ENCODE measurements around the gene S100A9. TPM values are rescaled to one million over a fixed set of nuclear protein-coding genes. Genes with fewer than 3 reads are reported as not detected.

S100A9 gene
- total and polyA plus RNA-seq, 2 of the 8 experiments (the other 6 are each of a cell fraction or from before 2014, with no cell fraction given): not detected

DNA sequence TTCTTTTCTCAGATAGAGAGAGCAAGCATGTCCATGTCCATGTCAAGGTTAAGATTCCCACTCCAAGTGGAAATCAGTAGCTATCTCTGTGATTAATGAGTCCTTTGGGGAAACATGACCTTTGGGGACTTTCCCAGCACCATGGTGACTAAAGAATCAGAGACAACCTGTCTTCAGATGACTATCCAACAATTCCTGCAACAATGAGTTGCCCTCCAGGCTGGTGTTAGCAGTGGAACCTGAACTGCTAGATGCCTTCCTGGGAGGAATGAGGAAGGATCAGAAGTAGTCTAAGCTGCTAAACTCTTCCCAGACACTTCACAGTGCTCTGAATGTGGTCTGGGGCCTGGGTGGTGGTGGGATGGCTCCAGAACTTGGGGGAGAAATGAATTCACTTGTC is 6.5 kb downstream of the S100A9 start:
- Histone ChIP-seq H2AK5ac (ENCODE audit: low read depth, low read length) (no peak overlapping the region), H2BK12ac (ENCODE audit: low read depth, low read length) (no peak overlapping the region), H3K27ac (ENCODE audit: low read depth, low read length) (no peak overlapping the region), H2BK120ac (replicated peaks; ENCODE audit: low read depth, low read length) (no peak overlapping the region), H4K5ac (ENCODE audit: insufficient read length, low read depth, low read length) (no peak overlapping the region), H3K9ac (replicated peaks in 1 of 4; ENCODE audit: extremely low read depth in 1 of 4, low read depth in 3 of 4, low read length in 3 of 4) (no peak overlapping the region), H4K91ac (replicated peaks; ENCODE audit: insufficient read length, low read length) (no peak overlapping the region), H3K4ac (replicated peaks; ENCODE audit: insufficient read length, low read depth, low read length) (no peak overlapping the region), H3K23ac (ENCODE audit: insufficient read length) (no peak overlapping the region), H3K9me3 (ENCODE audit: insufficient read depth in 2 of 2, low read depth in 1 of 2, low read length in 1 of 2) (no peaks in the 10 kb centered on the region), H3K18ac (ENCODE audit: extremely low read depth, low read length) (no peak overlapping the region), H3K4me2 (ENCODE audit: insufficient read depth in 1 of 2, low read depth in 2 of 2, low read length in 2 of 2) (no peak overlapping the region), H3K79me2 (ENCODE audit: control insufficient read depth in 1 of 2, insufficient read depth in 2 of 2, low read length in 2 of 2) (no peaks in the 10 kb centered on the region), H3K36me3 (ENCODE audit: control insufficient read depth in 2 of 4, insufficient read depth in 4 of 4, low read length in 3 of 4) (no peaks in the 10 kb centered on the region), H3K27me3 (replicated peaks in 1 of 4; ENCODE audit: control insufficient read depth in 3 of 4, extremely low read depth in 1 of 4, insufficient read depth in 3 of 4, low read length in 3 of 4) (no peaks in the 10 kb centered on the region), H2BK20ac (ENCODE audit: low read length) (no peak overlapping the region), H3K56ac (replicated peaks; ENCODE audit: insufficient read length, low read depth, low read length) (no peak overlapping the region), H3K79me1 (ENCODE audit: low read depth, low read length) (no peaks in the 10 kb centered on the region), H3K4me3 (ENCODE audit: extremely low read depth in 1 of 4, insufficient read depth in 2 of 4, low read depth in 3 of 4, low read length in 4 of 4) (no peak overlapping the region), H4K20me1 (replicated peaks in 1 of 2; ENCODE audit: control insufficient read depth in 1 of 2, insufficient read depth in 2 of 2, low read length in 2 of 2) (no peaks in the 10 kb centered on the region), H3K14ac (ENCODE audit: insufficient read length) (no peak overlapping the region), H3K23me2 (ENCODE audit: low read depth, low read length) (no peaks in the 10 kb centered on the region; the same call in 1 of the 2 replicates), H2BK5ac (ENCODE audit: low read depth, low read length) (no peak overlapping the region), H3K4me1 (replicated peaks in 1 of 4; ENCODE audit: control insufficient read depth in 3 of 4, insufficient read depth in 4 of 4, low read length in 3 of 4) (no peaks in the 10 kb centered on the region), H2AFZ (ENCODE audit: low read length) (no peak overlapping the region), H2BK15ac (ENCODE audit: low read length) (no peak overlapping the region), H4K8ac (ENCODE audit: extremely low read depth, insufficient read depth, low read length) (no peak overlapping the region)
- ChIA-PET POLR2A (ENCODE audit: partially characterized antibody) (no interaction called here), CTCF (ENCODE audit: partially characterized antibody) (interaction anchor here (0.9 to 2.2 kb wide), 5 partner anchors 9 to 165 kb away, joined by 3 to 15 read pairs (median 4); no protein-coding TSS in a partner anchor)
- DNase-seq (ENCODE audit: low read depth in 1 of 2, low spot score in 2 of 2) (no peak), FAIRE-seq (no peak)
- TF ChIP-seq SP2 (IDR thresholded peaks at IDR 0.05; ENCODE audit: low read length) (no peak), EZH2 (IDR thresholded peaks at IDR 0.05; ENCODE audit: low read depth, low read length, severe bottlenecking) (no peak), NANOG (IDR thresholded peaks at IDR 0.05; ENCODE audit: insufficient read depth, low read depth, low read length, poor library complexity, severe bottlenecking) (no peak), CHD1 (IDR thresholded peaks at IDR 0.05; ENCODE audit: low read depth, low read length) (no peak), TAF7 (optimal IDR thresholded peaks at IDR 0.05; ENCODE audit: borderline replicate concordance, low read depth, low read length) (no peak), GABPA (IDR thresholded peaks at IDR 0.05; ENCODE audit: borderline replicate concordance, insufficient read depth, low read length) (no peak), CBX8 (IDR thresholded peaks at IDR 0.05; ENCODE audit: borderline replicate concordance, low read depth, low read length) (no peak), SUZ12 (IDR thresholded peaks at IDR 0.05; ENCODE audit: low read length) (no peak), FOSL1 (IDR thresholded peaks at IDR 0.05; ENCODE audit: insufficient read depth, low read depth, low read length) (no peak), SIRT6 (IDR thresholded peaks at IDR 0.05; ENCODE audit: low read length) (no peak), CEBPB (IDR thresholded peaks at IDR 0.05; ENCODE audit: low read depth, low read length) (no peak), SIN3A (conservative IDR thresholded peaks at IDR 0.05 in 1 of 2, IDR thresholded peaks at IDR 0.05 in 1 of 2; ENCODE audit: low read depth in 1 of 2, low read length in 2 of 2) (no peak)
- TF ChIP-seq, protein P1, sequence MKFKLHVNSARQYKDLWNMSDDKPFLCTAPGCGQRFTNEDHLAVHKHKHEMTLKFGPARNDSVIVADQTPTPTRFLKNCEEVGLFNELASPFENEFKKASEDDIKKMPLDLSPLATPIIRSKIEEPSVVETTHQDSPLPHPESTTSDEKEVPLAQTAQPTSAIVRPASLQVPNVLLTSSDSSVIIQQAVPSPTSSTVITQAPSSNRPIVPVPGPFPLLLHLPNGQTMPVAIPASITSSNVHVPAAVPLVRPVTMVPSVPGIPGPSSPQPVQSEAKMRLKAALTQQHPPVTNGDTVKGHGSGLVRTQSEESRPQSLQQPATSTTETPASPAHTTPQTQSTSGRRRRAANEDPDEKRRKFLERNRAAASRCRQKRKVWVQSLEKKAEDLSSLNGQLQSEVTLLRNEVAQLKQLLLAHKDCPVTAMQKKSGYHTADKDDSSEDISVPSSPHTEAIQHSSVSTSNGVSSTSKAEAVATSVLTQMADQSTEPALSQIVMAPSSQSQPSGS (IDR thresholded peaks at IDR 0.05; ENCODE audit: low read length): no peak
